ENCODE data around the gene ZNF385D. TPM values are rescaled to one million over a fixed set of nuclear protein-coding genes. Genes with fewer than 3 reads are reported as not detected.

The ZNF385D gene
- total RNA-seq, 1 experiment from 2014 or later = 13.0 TPM

- no peaks in the 10 kb centered on the region for H3K9me3 ChIP-seq (ENCODE audit: control insufficient read depth, insufficient read depth, low read depth, low read length)
- H3K27me3 ChIP-seq (ENCODE audit: control insufficient read depth, insufficient read depth, low read length) = no peaks in the 10 kb centered on the region
- BruUV-seq (replicated peaks) = no TSS peak
- no peak overlapping the region for H3K27ac ChIP-seq (ENCODE audit: low read length)
- TF ChIP-seq TCF7L2 (IDR thresholded peaks at IDR 0.05; ENCODE audit: low read depth, low read length) = no peak
- no peak for TF ChIP-seq POLR2AphosphoS5 (IDR thresholded peaks at IDR 0.05; ENCODE audit: low read depth, low read length)
- TF ChIP-seq, protein P1, sequence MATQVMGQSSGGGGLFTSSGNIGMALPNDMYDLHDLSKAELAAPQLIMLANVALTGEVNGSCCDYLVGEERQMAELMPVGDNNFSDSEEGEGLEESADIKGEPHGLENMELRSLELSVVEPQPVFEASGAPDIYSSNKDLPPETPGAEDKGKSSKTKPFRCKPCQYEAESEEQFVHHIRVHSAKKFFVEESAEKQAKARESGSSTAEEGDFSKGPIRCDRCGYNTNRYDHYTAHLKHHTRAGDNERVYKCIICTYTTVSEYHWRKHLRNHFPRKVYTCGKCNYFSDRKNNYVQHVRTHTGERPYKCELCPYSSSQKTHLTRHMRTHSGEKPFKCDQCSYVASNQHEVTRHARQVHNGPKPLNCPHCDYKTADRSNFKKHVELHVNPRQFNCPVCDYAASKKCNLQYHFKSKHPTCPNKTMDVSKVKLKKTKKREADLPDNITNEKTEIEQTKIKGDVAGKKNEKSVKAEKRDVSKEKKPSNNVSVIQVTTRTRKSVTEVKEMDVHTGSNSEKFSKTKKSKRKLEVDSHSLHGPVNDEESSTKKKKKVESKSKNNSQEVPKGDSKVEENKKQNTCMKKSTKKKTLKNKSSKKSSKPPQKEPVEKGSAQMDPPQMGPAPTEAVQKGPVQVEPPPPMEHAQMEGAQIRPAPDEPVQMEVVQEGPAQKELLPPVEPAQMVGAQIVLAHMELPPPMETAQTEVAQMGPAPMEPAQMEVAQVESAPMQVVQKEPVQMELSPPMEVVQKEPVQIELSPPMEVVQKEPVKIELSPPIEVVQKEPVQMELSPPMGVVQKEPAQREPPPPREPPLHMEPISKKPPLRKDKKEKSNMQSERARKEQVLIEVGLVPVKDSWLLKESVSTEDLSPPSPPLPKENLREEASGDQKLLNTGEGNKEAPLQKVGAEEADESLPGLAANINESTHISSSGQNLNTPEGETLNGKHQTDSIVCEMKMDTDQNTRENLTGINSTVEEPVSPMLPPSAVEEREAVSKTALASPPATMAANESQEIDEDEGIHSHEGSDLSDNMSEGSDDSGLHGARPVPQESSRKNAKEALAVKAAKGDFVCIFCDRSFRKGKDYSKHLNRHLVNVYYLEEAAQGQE (IDR thresholded peaks at IDR 0.05; ENCODE audit: insufficient read depth in 1 of 2, low read depth in 2 of 2, low read length in 1 of 2) = no peak
- no peak for TF ChIP-seq CTCF (IDR thresholded peaks at IDR 0.05)
- TF ChIP-seq SIN3A (IDR thresholded peaks at IDR 0.05; ENCODE audit: borderline replicate concordance, insufficient read depth, low read depth, low read length) = no peak
- ATAC-seq = no peak
- POLR2A ChIA-PET = no interaction called here
- no peaks in the 10 kb centered on the region for H3K36me3 ChIP-seq (ENCODE audit: control insufficient read depth, insufficient read depth, low read length)
- intact Hi-C loops (cut with micrococcal nuclease; ENCODE audit: unreplicated experiment) = no loop called here
- H3K4me3 ChIP-seq (ENCODE audit: low read depth in 2 of 2, low read length in 2 of 2) = no peak overlapping the region
- in situ Hi-C loops (cut with HindIII; ENCODE audit: low pct_unique_long_range_greater_than_20kb, low sequenced_read_pairs) = no loop called here
- H3K4me1 ChIP-seq (ENCODE audit: control insufficient read depth, insufficient read depth, low read length) = no peaks in the 10 kb centered on the region
- DNase-seq (ENCODE audit: low read depth, low spot score) = no peak
- CTCF ChIA-PET = no interaction called here
These were observed 245.1 kb downstream of the ZNF385D start for GRCh38 chr3:21505711-21506460.

DNA sequence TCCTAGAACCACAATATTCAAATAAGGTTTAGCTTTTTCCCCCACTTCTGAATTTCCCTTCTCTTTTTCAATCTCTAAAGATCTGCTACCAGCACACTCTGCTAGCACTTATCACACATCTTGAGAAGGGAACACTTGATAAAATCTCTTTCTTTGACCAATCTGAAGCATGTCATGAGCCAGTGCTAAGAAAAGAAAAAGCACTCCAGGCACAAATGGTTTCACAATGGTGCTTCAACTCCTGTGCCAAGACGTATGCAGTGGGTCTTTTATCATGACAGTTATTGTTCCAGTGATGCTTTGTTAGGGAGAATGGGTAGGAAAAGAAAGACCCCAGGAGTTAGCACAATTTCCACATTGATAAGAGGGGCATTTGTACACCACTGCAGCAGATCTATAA lies 248.4 kb downstream of the ZNF385D start:
- Histone ChIP-seq H3K27ac (ENCODE audit: low read length) (no peak overlapping the region), H3K36me3 (ENCODE audit: control insufficient read depth, insufficient read depth, low read length) (no peaks in the 10 kb centered on the region), H3K4me1 (ENCODE audit: control insufficient read depth, insufficient read depth, low read length) (no peaks in the 10 kb centered on the region), H3K27me3 (ENCODE audit: control insufficient read depth, insufficient read depth, low read length) (no peaks in the 10 kb centered on the region), H3K9me3 (ENCODE audit: control insufficient read depth, insufficient read depth, low read depth, low read length) (no peaks in the 10 kb centered on the region), H3K4me3 (ENCODE audit: low read depth in 2 of 2, low read length in 2 of 2) (no peak overlapping the region)
- CTCF ChIA-PET = no interaction called here
- in situ Hi-C loops (cut with HindIII; ENCODE audit: low pct_unique_long_range_greater_than_20kb, low sequenced_read_pairs) = no loop called here
- no peak for ATAC-seq
- intact Hi-C loops (cut with micrococcal nuclease; ENCODE audit: unreplicated experiment) = no loop called here
- TF ChIP-seq TCF7L2 (IDR thresholded peaks at IDR 0.05; ENCODE audit: low read depth, low read length) = no peak
- TF ChIP-seq POLR2AphosphoS5 (IDR thresholded peaks at IDR 0.05; ENCODE audit: low read depth, low read length) = no peak
- TF ChIP-seq SIN3A (IDR thresholded peaks at IDR 0.05; ENCODE audit: borderline replicate concordance, insufficient read depth, low read depth, low read length) = no peak
- TF ChIP-seq CTCF (IDR thresholded peaks at IDR 0.05) = no peak
- TF ChIP-seq, protein P1 (IDR thresholded peaks at IDR 0.05; ENCODE audit: insufficient read depth in 1 of 2, low read depth in 2 of 2, low read length in 1 of 2) = no peak
- no TSS peak for BruUV-seq (replicated peaks)
- POLR2A ChIA-PET = no interaction called here
- DNase-seq (ENCODE audit: low read depth, low spot score) = no peak
